Kidney epithelial cell (primary cell): ENCODE measurements around the gene TXK. TPM values are rescaled to one million over a fixed set of nuclear protein-coding genes. Genes with fewer than 3 reads are reported as not detected.

Experiments used
- DNase-seq: peaks from one replicate; pipeline ENCODE4 v3.0.0-alpha.2; 2010; ENCODE audit warnings: low read depth
- H3K27me3 ChIP-seq: 2 replicates; pipeline ENCODE4 v1.6.0; 2011; ENCODE audit warnings: low read length; ENCODE audit not compliant: control insufficient read depth, insufficient read depth
- H3K36me3 ChIP-seq: 2 replicates; pipeline ENCODE4 v1.5.1; 2011; ENCODE audit warnings: low read length; ENCODE audit not compliant: control insufficient read depth, insufficient read depth
- H3K4me3 ChIP-seq: 2 replicates; pipeline ENCODE4 v1.5.1; 2011; ENCODE audit warnings: low read depth, mild to moderate bottlenecking, control low read depth, low read length
- CTCF ChIP-seq: IDR thresholded peaks from 2 replicates; pipeline ENCODE4 v1.5.1; 2011; ENCODE audit warnings: mild to moderate bottlenecking, moderate library complexity, low read length, control low read depth, inconsistent platforms; ENCODE audit not compliant: insufficient read depth, poor library complexity, severe bottlenecking
- total RNA-seq: library from RNA; depleted of rRNA; stranded (reverse); fragments of >200 nt; gene quantifications from 2 replicates; pipeline ENCODE4 v1.2.3, GENCODE V29; 2015

The TXK gene
- total RNA-seq, 1 donor from 2014 or later: 0.67 TPM

DNA sequence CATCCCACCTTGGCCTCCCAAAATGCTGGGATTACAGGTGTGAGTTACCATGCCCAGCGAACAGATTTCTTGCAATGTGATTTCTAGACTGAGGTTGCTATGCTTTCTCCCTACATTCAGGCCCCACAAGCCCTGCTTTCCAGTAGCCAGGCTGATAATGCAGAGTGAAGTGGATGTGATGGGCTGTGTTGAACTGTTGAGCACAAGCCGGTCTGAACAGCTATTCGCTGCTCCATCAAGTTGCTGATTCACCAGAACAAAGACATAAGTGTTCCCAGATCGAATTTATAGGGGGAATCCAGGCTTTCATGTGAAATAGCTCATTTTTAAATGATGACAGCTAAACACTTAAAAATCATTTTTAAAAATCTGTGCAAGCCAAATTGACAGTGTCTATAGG, 109.5 kb downstream of the TXK start:
- H3K27me3 ChIP-seq: no peaks in the 10 kb centered on the region
- no peak for TF ChIP-seq CTCF
- no peak for DNase-seq
- no peaks in the 10 kb centered on the region for H3K36me3 ChIP-seq
- H3K4me3 ChIP-seq: no peak overlapping the region

DNA sequence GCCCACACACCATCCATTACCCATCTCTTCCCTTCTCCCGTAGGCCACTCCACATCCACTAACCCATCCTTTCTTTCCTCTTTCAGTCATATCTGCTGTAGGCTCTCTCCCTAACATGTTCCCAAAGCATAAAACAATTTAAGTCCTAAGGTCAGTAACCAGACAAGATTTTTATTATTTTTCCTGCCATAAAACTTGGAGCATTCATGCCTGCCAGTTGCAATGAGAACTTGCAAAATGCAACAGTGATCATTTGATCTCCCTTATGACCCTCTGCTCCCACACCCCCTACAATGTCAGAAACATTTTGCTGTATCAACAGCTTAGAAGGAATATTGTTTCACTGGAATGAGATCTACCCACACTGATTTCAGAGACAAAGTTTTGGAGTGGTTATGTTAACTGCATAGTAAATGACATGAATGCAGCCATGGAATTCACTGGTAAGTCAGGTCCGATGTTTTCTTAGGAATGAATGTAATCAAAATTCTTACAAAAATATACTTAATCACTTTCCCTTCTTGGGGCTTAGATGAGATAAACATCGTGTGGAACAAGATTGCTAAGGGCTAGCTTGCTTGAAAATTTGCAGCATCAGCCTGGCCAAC, 111.8 kb downstream of the TXK start:
- no peak for TF ChIP-seq CTCF
- Histone ChIP-seq H3K36me3 (no peaks in the 10 kb centered on the region), H3K27me3 (no peaks in the 10 kb centered on the region), H3K4me3 (no peak overlapping the region)
- no peak for DNase-seq

DNA sequence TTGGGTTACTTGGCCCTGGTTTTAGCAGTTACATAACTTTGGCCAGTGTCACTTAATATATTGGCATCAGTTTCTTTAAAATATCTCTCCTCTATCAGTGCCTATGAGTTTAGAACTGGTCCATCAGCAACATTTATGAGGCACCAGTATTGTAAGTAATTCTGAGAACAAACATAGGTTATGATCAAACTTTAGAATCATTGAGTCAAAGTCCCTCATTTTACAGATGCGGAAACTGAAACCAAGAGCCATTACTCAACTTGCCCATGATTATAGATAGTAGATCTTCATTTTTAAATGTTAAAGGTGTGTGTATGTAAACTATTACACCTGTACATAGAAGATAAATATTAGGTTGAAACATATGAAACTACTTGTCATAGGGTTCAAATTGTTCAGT, 113.0 kb downstream of the TXK start:
- no peak for DNase-seq
- TF ChIP-seq CTCF: no peak

DNA sequence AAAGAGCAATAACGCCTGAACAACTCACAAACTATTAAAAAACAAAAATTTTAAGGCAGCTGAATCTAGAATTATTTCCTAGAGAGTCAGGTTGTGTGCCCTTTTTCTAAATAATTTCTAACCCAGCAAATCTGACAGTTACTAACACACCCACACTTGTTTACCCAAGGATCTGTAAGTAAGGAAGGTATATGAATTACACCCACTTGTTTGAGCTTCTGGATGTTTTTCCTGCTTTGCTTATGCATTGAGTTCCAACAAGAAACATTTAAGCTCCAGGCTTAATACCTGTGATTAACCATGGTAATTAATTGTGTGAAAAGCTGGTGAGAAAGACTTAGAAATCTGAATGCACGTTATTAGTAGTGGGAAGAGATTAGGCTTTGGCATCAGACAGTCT, 115.9 kb downstream of the TXK start:
- Histone ChIP-seq H3K36me3 (no peaks in the 10 kb centered on the region), H3K27me3 (no peaks in the 10 kb centered on the region), H3K4me3 (no peak overlapping the region)
- no peak for TF ChIP-seq CTCF
- no peak for DNase-seq

More for the DNA sequence above, 113.0 kb downstream of the TXK start:
- no peaks in the 10 kb centered on the region for H3K27me3 ChIP-seq
- H3K4me3 ChIP-seq: no peak overlapping the region
- H3K36me3 ChIP-seq: no peaks in the 10 kb centered on the region

GRCh38 chr4:48017108-48017571, 116.9 kb downstream of the TXK start:
- peak; percentile 63 for DNase-seq
- H3K36me3 ChIP-seq: no peaks in the 10 kb centered on the region
- H3K27me3 ChIP-seq: no peaks in the 10 kb centered on the region
- no peak for TF ChIP-seq CTCF
- H3K4me3 ChIP-seq: peak overlapping the region; percentile 61

Other genes starting within 250 kb of the TXK start
- gene NFXL1, start 219.7 kb downstream of the TXK start, total RNA-seq: 10.7 and 11.7 TPM in 2 replicates
- 0.04 TPM in 1 of 2 replicates, not detected in the other for gene CNGA1, start 117.6 kb downstream of the TXK start, total RNA-seq
- gene NIPAL1, start 117.5 kb downstream of the TXK start, total RNA-seq: 3.8 and 4.3 TPM in 2 replicates
- gene TEC, start 135.6 kb upstream of the TXK start, total RNA-seq: 1.8 and 3.2 TPM in 2 replicates
- 104 and 109 TPM in 2 replicates for gene SLAIN2, start 207.3 kb upstream of the TXK start, total RNA-seq